HepG2 (cell line): ENCODE measurements around the gene CACNA1C. TPM values are rescaled to one million over a fixed set of nuclear protein-coding genes. Genes with fewer than 3 reads are reported as not detected.

ENCODE experiments used
- ATAC-seq: fragments of 200-7000 bp; cut with Tn5 transposase; 3 replicates; pipeline ENCODE4 v1.9.1; 2020; ENCODE audit warnings: mild to moderate bottlenecking, moderate library complexity
- BruUV-seq: library from RNA; stranded (reverse); fragments of 400-500 nt; replicated peaks from 2 replicates; lab custom pipeline; 2021; lab: Mats Ljungman, UMichigan
- CTCF ChIA-PET: fragments of 300-600 bp; formaldehyde crosslinking; extraction: SDS; loops from one replicate; lab custom pipeline; 2021; ENCODE audit warnings: low total read pairs, inconsistent platforms, low intra/inter-chr PET ratio; lab: Yijun Ruan, JAX
- POLR2A ChIA-PET: fragments of 350-600 bp; sonication (Branson Sonifier 250); formaldehyde crosslinking; loops from one replicate; lab custom pipeline; 2020; ENCODE audit warnings: antibody characterized with exemption, inconsistent platforms; lab: Yijun Ruan, JAX
- DNase-seq: peaks from one replicate; pipeline ENCODE4 v3.0.0-alpha.2; 2015; ENCODE audit warnings: low spot score
- FAIRE-seq: peaks from 3 replicates; lab custom pipeline; 2011; peaks lifted over from hg19 to GRCh38; lab: Jason Lieb, UNC
- H2AFZ ChIP-seq: one replicate; pipeline ENCODE4 v1.6.1; 2011; ENCODE audit warnings: low read length, inconsistent platforms
- H3K27ac ChIP-seq: fragments of 300-600 bp; 3 replicates; pipeline ENCODE4 v1.8.0; 2011; ENCODE audit warnings: mixed run types, mild to moderate bottlenecking, mixed read lengths, low read length, inconsistent platforms; ENCODE audit not compliant: insufficient read depth; ENCODE audit errors: extremely low read length
- H3K27me3 ChIP-seq, 2 experiments: fragments of 200-600 bp in 1 of 2; 2 replicates in 1 of 2; 3 replicates in 1 of 2; pipeline versions ENCODE4 v1.6.0 to v1.8.0; 2011; ENCODE audit warnings: low read length in 2 of 2, mild to moderate bottlenecking in 2 of 2, moderate library complexity in 2 of 2, inconsistent platforms in 1 of 2; ENCODE audit not compliant: insufficient read depth in 2 of 2, control insufficient read depth in 1 of 2
- H3K36me3 ChIP-seq, 2 experiments: fragments of 200-600 bp in 1 of 2; replicated peaks in 1 of 2; 2 replicates in 1 of 2; 3 replicates in 1 of 2; pipeline versions ENCODE4 v1.5.1 to v1.8.0; 2011; ENCODE audit warnings: low read length in 2 of 2, inconsistent platforms in 1 of 2; ENCODE audit not compliant: insufficient read depth in 2 of 2, control insufficient read depth in 1 of 2
- H3K4me1 ChIP-seq: 2 replicates; pipeline ENCODE4 v1.5.1; 2012; ENCODE audit warnings: low read length, inconsistent platforms; ENCODE audit not compliant: insufficient read depth
- H3K4me2 ChIP-seq: 2 replicates; pipeline ENCODE4 v1.6.0; 2011; ENCODE audit warnings: low read depth, low read length, inconsistent platforms
- H3K4me3 ChIP-seq, 3 experiments: fragments of 200-600 bp in 1 of 3; sonication (generic), shearing (Covaris generic) in 1 of 3; replicated peaks in 1 of 3; 2 replicates each; pipeline ENCODE4 v1.5.1; 2011 to 2016; ENCODE audit warnings: low read length in 3 of 3, inconsistent platforms in 2 of 3, low read depth in 2 of 3, mild to moderate bottlenecking in 2 of 3, control low read depth in 1 of 3, mixed read lengths in 1 of 3; ENCODE audit not compliant: insufficient read depth in 1 of 3
- H3K79me2 ChIP-seq: one replicate; pipeline ENCODE4 v1.6.1; 2011; ENCODE audit warnings: low read length, inconsistent platforms; ENCODE audit not compliant: insufficient read depth
- H3K9ac ChIP-seq: 2 replicates; pipeline ENCODE4 v1.6.0; 2011; ENCODE audit warnings: mild to moderate bottlenecking, low read depth, low read length, inconsistent platforms; ENCODE audit not compliant: insufficient read depth
- H3K9me3 ChIP-seq: 2 replicates; pipeline ENCODE4 v1.5.1; 2012; ENCODE audit warnings: mild to moderate bottlenecking, low read length
- H4K20me1 ChIP-seq: 2 replicates; pipeline ENCODE4 v1.6.0; 2011; ENCODE audit warnings: inconsistent platforms, mild to moderate bottlenecking, low read length, moderate library complexity; ENCODE audit not compliant: insufficient read depth
- ARID5B ChIP-seq: IDR thresholded peaks from 2 replicates; pipeline ENCODE4 v1.4.0; 2020; ENCODE audit warnings: mild to moderate bottlenecking, missing genetic modification reagents
- KDM5B ChIP-seq: sonication (generic); formaldehyde crosslinking; IDR thresholded peaks from 2 replicates; pipeline ENCODE4 v1.4.0; 2020; ENCODE audit warnings: missing genetic modification reagents, mild to moderate bottlenecking, borderline replicate concordance
- KMT2A ChIP-seq: sonication (generic); formaldehyde crosslinking; IDR thresholded peaks from 2 replicates; pipeline ENCODE4 v1.4.0; 2020; ENCODE audit warnings: missing genetic modification reagents
- MIXL1 ChIP-seq: IDR thresholded peaks from 2 replicates; pipeline ENCODE4 v1.6.1; 2016
- SRY ChIP-seq: sonication (generic); formaldehyde crosslinking; IDR thresholded peaks from 2 replicates; pipeline ENCODE4 v1.8.0; 2022; ENCODE audit warnings: mild to moderate bottlenecking, missing genetic modification reagents
- ZBTB2 ChIP-seq: sonication (generic); formaldehyde crosslinking; IDR thresholded peaks from 2 replicates; pipeline ENCODE4 v1.8.0; 2022; ENCODE audit warnings: low read depth, missing genetic modification reagents
- WGBS: methylation state at CpG from one replicate; pipeline ENCODE4 v1.1.6; 2017; ENCODE audit warnings: low lambda C conversion rate; 5-methylcytosine and 5-hydroxymethylcytosine counted together
- in situ Hi-C: cut with HindIII; loops from 2 replicates; pipeline ENCODE4 v1.10.0; 2017; ENCODE audit warnings: low pct_unique_long_range_greater_than_20kb; ENCODE audit not compliant: extremely low pct_ligation_motif_present
- intact Hi-C: fragments of 100-400 bp; cut with micrococcal nuclease; formaldehyde crosslinking; loops from one replicate; pipeline ENCODE4 v1.10.0; 2022; ENCODE audit not compliant: unreplicated experiment
- polyA plus RNA-seq, 8 experiments: library from polyadenylated mRNA; depleted of rRNA in 3 of 8; stranded (reverse) in 7 of 8; unstranded in 1 of 8; fragments of >200 nt; fragmentation: Illumina TruSeq in 4 of 8; extraction: Trizol in 4 of 8; gene quantifications; 2 replicates each; pipeline versions ENCODE4 v1.2.1 to v1.2.3, GENCODE V29; 2011 to 2016; ENCODE audit warnings: low read depth in 4 of 8, missing spikeins in 1 of 8, mixed read lengths in 1 of 8; ENCODE audit not compliant: insufficient read depth in 1 of 8
- total RNA-seq, 5 experiments: library from RNA; depleted of rRNA; stranded (reverse); fragments of >200 nt; fragmentation: Illumina TruSeq; extraction: Trizol; gene quantifications; 2 replicates each; pipeline ENCODE4 v1.2.3, GENCODE V29; 2016; ENCODE audit warnings: low read depth in 1 of 5

CACNA1C gene
- total and polyA plus RNA-seq, 2 of the 13 experiments (the other 11 are each of a cell fraction or from before 2014, with no cell fraction given) = not detected

DNA sequence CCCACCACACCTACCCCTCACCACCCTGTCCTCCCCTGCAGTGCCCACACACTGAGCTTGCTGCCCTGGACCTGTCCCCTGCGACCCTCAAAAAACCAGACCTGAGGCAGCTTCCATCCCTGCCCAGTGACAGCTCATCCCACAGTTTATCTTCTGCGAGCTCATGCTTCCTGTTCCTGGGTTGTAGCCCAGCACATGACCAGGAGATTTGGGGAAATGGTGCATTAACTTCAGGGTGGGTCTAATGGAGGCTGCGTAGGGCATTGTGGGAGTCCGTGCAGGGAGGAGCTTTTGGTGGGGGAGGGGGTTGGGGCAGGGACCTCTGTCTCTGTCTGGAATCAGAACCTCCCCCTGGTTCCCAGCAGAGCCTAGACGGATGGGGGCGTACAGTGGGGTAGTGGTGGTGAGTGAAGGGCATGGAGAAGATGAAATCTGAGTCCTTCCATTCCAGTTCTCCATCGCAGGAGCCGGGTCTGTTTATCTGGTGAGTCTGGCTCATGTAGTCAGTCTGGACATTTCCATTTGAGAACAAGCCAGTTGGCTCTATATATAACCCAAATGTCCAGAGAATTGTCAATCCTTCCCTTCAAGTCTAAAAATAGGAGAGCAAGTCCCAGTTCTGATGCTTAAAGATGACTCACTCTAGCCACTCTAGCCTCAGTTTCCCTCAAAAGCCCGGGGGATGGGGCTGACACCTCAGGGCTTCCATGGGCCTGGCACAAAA lies 270.9 kb downstream of the CACNA1C start:
- no peak overlapping the region for H3K27ac ChIP-seq
- intact Hi-C loops = no loop called here
- DNase-seq (no peak), FAIRE-seq (no peak), ATAC-seq (no peak)
- no peak overlapping the region for H3K4me2 ChIP-seq
- no peak overlapping the region for H3K4me3 ChIP-seq
- CTCF ChIA-PET = no interaction called here
- no peaks in the 10 kb centered on the region for H3K9me3 ChIP-seq
- POLR2A ChIA-PET = no interaction called here
- peaks cover 4 to 49% of the 10 kb centered on the region in 2 experiments; a peak in 4 of 5 replicates for H3K27me3 ChIP-seq
- no peak overlapping the region for H3K9ac ChIP-seq
- H3K36me3 ChIP-seq = no peaks in the 10 kb centered on the region
- no peaks in the 10 kb centered on the region for H3K4me1 ChIP-seq
- no peaks in the 10 kb centered on the region for H3K79me2 ChIP-seq
- no TSS peak for BruUV-seq
- in situ Hi-C loops = no loop called here
- no peak overlapping the region for H2AFZ ChIP-seq
- 11% methylated on average over 4 of the region's 9 CpGs for WGBS
- H4K20me1 ChIP-seq = no peaks in the 10 kb centered on the region
- no peak for TF ChIP-seq ZBTB2 (CRISPR knock-in tag)
- no peak for TF ChIP-seq MIXL1 (CRISPR knock-in tag)
- TF ChIP-seq SRY (CRISPR knock-in tag) = no peak
- TF ChIP-seq ARID5B (CRISPR knock-in tag) = no peak
- TF ChIP-seq KDM5B = no peak
- TF ChIP-seq KMT2A (CRISPR knock-in tag) = no peak
